Measurements from ENCODE around the gene TSGA10.

Gene TSGA10

GRCh38 chr2:99171377-99172140, 16.8 kb upstream of the TSGA10 start:
- no peak for DNase-seq (ENCODE audit: low read depth)
- TF ChIP-seq CTCF (IDR thresholded peaks at IDR 0.05; ENCODE audit: insufficient read depth, low read depth, low read length, missing control alignments) = no peak
- H3K4me3 ChIP-seq (ENCODE audit: low read depth, low read length) = no peak overlapping the region

- no peak for TF ChIP-seq CTCF (IDR thresholded peaks at IDR 0.05; ENCODE audit: insufficient read depth, low read depth, low read length, missing control alignments)
- DNase-seq (ENCODE audit: low read depth) = peak; percentile 5
- H3K4me3 ChIP-seq (ENCODE audit: low read depth, low read length) = no peak overlapping the region
Observed at GRCh38 chr2:99169534-99169933, 14.8 kb upstream of the TSGA10 start.

- no peak overlapping the region for H3K4me3 ChIP-seq (ENCODE audit: low read depth, low read length)
- TF ChIP-seq CTCF (IDR thresholded peaks at IDR 0.05; ENCODE audit: insufficient read depth, low read depth, low read length, missing control alignments) = no peak
- DNase-seq (ENCODE audit: low read depth) = no peak
Observed at GRCh38 chr2:99166218-99166617, 11.5 kb upstream of the TSGA10 start.

GRCh38 chr2:99159594-99159993, 4.9 kb upstream of the TSGA10 start:
- no peak for DNase-seq (ENCODE audit: low read depth)
- no peak overlapping the region for H3K4me3 ChIP-seq (ENCODE audit: low read depth, low read length)
- TF ChIP-seq CTCF (IDR thresholded peaks at IDR 0.05; ENCODE audit: insufficient read depth, low read depth, low read length, missing control alignments) = no peak

GRCh38 chr2:99158599-99158998, 3.9 kb upstream of the TSGA10 start:
- DNase-seq (ENCODE audit: low read depth) = no peak
- no peak for TF ChIP-seq CTCF (IDR thresholded peaks at IDR 0.05; ENCODE audit: insufficient read depth, low read depth, low read length, missing control alignments)
- no peak overlapping the region for H3K4me3 ChIP-seq (ENCODE audit: low read depth, low read length)

- no peak overlapping the region for H3K4me3 ChIP-seq (ENCODE audit: low read depth, low read length)
- DNase-seq (ENCODE audit: low read depth) = no peak
- TF ChIP-seq CTCF (IDR thresholded peaks at IDR 0.05; ENCODE audit: insufficient read depth, low read depth, low read length, missing control alignments) = no peak
Observed at GRCh38 chr2:99156891-99157290, 2.1 kb upstream of the TSGA10 start.

Data from GM12865 (cell line).